ENCODE data around the gene FKBP2.

Gene FKBP2

GRCh38 chr11:64219755-64220154 lies 21.1 kb upstream of the FKBP2 start:
- FAIRE-seq, result no peak

GRCh38 chr11:64220271-64220670 lies 20.6 kb upstream of the FKBP2 start:
- FAIRE-seq, result no peak

GRCh38 chr11:64220798-64221197 lies 20.1 kb upstream of the FKBP2 start:
- FAIRE-seq, result no peak

- FAIRE-seq, result no peak
Observed at GRCh38 chr11:64222651-64223000, 18.3 kb upstream of the FKBP2 start.

DNA sequence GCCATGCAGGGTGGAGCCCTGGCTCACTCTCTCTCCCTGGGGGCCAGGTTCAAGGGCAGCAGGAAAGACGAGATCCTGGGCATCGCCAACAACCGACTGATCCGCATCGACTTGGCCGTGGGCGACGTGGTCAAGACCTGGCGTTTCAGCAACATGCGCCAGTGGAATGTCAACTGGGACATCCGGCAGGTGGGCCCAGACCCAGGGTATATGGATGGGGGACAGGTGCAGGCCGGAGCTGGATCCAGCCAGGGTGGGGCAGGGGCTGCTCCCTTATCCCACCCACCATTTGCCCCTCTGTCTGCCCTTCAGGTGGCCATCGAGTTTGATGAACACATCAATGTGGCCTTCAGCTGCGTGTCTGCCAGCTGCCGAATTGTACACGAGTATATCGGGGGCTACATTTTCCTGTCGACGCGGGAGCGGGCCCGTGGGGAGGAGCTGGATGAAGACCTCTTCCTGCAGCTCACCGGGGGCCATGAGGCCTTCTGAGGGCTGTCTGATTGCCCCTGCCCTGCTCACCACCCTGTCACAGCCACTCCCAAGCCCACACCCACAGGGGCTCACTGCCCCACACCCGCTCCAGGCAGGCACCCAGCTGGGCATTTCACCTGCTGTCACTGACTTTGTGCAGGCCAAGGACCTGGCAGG lies 17.8 kb upstream of the FKBP2 start:
- FAIRE-seq, result no peak

DNA sequence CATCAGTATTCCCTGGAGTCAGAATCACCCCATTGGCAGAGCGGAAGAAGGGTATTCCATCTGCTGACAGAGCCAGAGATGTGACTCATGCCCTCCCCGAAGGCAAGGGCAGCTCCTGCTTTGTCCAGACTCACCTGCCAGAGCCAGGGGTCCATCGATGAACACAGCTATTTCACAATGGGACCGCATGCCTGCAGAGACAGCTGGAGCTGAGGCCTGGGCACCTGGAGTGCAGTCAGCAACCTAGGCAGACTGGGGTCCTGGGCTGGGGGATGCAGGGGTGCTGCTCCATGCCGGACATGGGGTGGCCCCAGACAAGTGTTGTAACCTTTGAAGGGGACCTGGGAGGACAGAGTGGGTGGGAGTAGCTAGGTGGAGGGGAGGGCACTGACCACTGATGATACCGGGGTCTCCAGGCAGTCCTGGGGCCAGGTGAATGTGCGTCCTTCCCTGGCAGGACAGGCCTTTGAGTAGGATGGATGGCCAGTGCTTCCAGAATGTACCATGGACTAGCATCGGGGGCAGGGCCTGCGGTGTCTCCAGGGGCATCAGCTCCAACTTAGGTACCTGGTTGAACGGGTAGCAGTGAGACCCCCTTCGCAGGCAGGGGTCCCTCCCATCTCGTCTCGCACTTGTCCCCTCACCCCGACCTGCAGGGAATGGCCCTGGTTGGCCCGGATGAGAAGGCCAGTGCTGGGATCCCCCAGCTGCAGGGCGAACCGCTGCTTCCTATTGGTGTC lies 16.6 kb upstream of the FKBP2 start:
- no peak for FAIRE-seq

- no peak for FAIRE-seq
Observed at GRCh38 chr11:64224891-64225607, 15.8 kb upstream of the FKBP2 start.

DNA sequence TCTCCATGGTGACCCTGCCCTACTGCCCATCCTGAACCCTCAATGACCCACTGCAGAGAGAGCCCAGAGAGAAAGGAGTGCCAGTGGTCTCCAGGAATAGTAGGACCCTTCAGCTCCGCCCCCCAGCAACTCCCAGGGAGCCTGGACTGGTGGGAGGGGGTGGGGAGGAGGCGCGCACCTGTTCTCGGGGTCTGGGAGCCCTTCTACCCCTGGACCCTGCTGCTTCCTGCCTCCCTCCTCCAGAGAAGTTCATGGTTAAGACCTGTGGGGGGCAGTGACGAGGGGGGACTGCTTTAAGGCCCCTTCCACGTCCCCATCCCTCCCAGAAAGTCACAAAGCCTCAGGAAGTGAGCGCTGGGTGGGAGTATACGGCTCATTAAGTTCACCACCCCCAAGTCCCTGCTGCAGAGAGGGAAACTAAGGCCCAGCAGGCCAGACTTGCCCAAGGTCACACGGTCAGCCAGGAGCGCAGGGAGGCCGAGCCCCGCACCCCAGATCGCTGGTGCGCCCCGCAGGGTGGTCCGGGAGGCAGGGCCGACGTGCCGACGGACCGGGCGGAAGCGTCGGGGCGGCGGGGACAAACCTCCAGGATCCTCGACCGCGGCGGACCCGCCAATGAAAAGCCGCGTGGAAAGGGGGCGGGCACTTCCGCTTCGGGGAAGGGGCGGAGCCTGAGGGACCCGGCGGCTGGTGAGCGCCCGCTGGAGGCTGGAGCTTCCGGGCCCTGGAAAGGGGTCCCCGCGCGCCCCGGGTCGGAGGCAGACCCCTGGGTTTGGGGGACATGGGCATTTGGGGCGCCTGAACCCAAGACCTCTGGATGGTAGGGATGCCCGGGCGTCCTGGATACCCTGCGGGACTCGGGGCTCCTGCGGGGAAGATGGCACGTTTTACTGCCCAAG lies 15.0 kb upstream of the FKBP2 start, which contains the start of the genes NUDT22 and TRPT1:
TSS of gene NUDT22 (plus strand) at position 667 of the 899 bp plus-strand sequence. CDS start 379 bp downstream, outside the sequence.
TSS of gene TRPT1 (minus strand) at position 579 of the 899 bp plus-strand sequence. CDS start at position 253, 326 bp downstream.
- FAIRE-seq, result no peak

DNA sequence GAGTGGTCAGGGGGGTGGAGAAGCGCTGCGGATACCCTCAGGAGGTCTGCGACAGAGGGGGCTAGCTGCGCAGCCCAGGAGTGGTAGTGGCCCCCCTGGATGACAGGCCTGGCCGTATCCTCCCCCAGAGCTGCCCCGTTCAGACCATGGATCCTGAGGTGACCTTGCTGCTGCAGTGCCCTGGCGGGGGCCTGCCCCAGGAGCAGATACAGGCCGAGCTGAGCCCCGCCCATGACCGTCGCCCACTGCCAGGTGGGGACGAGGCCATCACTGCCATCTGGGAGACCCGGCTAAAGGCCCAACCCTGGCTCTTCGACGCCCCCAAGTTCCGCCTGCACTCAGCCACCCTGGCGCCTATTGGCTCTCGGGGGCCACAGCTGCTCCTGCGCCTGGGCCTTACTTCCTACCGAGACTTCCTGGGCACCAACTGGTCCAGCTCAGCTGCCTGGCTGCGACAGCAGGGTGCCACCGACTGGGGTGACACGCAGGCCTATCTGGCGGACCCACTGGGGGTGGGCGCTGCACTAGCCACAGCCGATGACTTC lies 14.3 kb upstream of the FKBP2 start:
- no peak for FAIRE-seq

DNA sequence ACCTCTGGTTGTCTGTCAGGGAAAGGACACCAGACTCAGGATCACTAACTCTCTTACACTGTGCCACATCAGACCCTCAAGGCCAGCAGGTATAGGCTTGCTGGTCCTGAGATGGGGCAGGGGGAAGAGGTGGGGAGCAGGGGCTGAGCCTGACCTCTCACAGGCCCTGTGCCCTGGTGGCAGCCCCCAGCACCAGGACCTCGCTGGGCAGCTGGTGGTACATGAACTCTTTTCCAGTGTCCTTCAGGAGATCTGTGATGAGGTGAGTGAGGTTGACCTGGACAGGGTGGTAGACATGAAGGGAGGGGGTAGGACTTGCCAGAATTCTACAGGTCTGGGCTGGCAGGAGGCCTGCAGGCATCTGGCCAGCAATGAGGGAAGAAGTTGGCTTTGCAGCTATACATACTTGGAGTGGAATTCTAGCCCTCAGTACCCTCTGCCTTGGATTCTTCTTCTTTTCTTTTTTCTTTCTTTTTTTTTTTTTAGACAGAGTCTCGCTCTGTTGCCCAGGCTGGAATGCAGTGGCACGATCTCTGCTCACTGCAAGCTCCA lies 13.4 kb upstream of the FKBP2 start:
- FAIRE-seq, result no peak

DNA sequence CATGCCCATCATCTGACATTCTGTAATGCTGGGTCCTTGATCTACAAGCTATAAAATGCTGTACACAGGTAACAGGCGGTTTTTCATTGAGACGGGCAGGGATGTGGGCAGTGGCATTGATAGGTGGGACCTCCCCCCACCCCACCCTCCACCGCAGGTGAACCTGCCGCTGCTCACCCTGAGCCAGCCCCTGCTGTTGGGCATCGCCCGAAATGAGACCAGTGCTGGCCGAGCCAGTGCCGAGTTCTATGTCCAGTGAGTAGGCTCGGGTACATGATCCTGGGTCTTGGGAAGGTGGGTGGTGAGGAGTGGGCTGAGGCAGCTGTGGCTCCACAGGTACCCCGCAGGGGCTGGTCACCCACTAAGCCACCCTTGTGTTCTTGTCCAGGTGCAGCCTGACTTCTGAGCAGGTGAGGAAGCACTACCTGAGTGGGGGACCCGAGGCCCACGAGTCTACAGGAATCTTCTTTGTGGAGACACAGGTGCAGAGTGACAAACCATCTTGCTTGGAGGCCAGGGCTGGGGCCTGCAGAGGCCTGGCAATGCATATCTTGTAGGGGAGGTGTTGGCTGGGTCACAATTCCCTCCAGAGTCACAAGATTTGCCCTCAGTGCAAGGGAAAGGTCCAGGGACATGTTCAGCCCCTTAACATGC lies 11.7 kb upstream of the FKBP2 start:
- FAIRE-seq, result no peak

DNA sequence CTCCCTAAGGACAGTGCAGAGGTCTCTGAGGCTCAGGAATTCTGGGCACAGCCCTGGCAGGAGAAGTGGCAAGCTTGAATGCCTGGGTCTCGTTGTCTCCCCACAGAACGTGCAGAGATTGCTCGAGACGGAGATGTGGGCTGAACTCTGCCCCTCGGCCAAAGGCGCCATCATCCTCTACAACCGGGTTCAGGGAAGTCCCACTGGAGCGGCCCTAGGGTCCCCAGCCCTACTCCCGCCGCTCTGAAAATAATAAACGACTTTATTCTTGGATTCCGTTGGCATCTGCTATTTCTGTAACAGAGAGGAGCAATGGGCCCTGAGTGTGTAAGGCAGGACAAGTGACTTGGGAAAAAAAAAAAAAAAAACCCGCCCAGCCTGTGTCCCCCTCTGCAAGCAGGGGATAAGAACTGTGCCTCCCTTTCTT lies 11.1 kb upstream of the FKBP2 start:
- no peak for FAIRE-seq

GRCh38 chr11:64230171-64230984 lies 10.5 kb upstream of the FKBP2 start, which contains the start of gene DNAJC4:
Gene DNAJC4 (plus strand): TSS chr11:64230548. CDS start chr11:64230855, 307 bp downstream.
- no peak for FAIRE-seq

DNA sequence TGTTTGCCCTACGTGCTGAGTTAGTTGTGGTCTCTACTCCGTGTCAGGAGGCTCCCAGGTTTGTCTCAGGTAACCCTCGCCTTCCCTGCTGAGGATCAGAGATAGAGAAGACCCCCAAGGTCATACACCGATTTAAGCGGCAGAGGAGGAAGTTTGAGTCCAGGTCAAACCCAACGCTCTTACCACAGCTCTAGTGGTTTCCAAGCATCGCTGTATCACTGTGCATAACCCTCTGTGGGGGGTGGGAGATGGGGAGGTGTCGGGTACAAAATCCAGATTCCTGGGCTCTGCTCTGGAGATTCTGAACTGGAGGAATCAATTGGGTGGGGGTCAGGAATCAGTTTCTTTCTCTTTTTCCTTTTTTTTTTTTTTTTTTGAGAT lies 9.9 kb upstream of the FKBP2 start:
- FAIRE-seq, result no peak

DNA sequence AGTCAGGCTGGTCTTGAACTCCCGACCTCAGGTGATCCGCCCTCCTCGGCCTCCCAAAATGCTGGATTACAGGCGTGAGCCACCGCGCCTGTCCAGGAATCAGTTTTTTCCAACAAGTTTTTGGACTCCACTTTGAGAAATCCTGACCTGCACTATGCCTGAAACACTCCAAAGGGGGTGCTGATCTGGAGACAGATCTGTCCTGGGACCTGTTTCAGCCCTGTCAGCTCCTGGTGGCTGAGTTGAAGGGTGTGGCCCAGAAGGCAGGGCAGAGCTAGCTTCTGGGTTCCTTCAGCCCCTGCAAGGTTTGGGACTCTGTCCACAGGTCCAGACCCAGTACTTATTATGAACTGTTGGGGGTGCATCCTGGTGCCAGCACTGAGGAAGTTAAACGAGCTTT lies 9.3 kb upstream of the FKBP2 start:
- no peak for FAIRE-seq

GRCh38 chr11:64232182-64232966 lies 8.5 kb upstream of the FKBP2 start:
- no peak for FAIRE-seq

GRCh38 chr11:64232967-64233315 lies 8.0 kb upstream of the FKBP2 start:
- FAIRE-seq, result no peak

DNA sequence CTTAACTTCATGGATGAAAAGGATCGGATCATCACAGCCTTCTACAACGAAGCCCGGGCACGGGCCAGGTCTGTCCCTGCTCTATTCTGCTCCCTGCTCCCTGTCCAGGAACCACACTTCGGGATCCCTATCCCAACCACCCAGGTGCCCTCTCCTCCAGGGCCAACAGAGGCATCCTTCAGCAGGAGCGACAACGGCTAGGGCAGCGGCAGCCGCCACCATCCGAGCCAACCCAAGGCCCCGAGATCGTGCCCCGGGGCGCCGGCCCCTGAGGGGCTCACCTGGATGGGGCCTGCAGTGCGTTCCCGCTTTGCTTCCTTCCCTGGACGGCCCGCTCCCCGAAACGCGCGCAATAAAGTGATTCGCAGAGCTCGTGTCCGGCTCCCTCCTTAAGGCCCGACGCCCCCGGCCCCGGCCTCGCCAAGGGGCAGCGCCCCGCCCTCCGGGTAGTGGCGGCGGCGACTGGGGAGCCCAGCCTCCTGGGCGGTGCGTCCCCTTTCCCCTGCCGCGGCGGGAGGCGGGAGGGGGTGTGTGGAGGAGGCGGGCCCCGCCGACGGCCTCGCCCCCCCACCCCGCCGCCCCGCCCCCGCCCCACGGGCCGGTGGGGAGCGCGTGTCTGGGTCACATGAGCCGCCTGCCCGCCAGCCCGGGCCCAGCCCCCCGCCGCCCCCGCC lies 6.8 kb upstream of the FKBP2 start, which contains the start of gene VEGFB:
TSS of gene VEGFB (plus strand) at position 672 of the 674 bp plus-strand sequence. CDS start 250 bp downstream, outside the sequence.
- no peak for FAIRE-seq
